GM18861 (cell line): Measurements from ENCODE around the gene AIG1.
A peak's percentile ranks its signal among the peaks of the same experiment; 100 is the strongest.

Source experiments
- ATAC-seq: cut with Tn5 transposase; IDR thresholded peaks from one replicate; pipeline ENCODE4 v1.9.1; 2021; ENCODE audit not compliant: unreplicated experiment

AIG1 gene

GRCh38 chr6:143261899-143262436 is 201.3 kb downstream of the AIG1 start:
- no peak for ATAC-seq

- ATAC-seq, result peak; percentile 91
Measured at GRCh38 chr6:143262859-143263258, 202.2 kb downstream of the AIG1 start.

- no peak for ATAC-seq
Measured at GRCh38 chr6:143264379-143264778, 203.7 kb downstream of the AIG1 start.

- no peak for ATAC-seq
Measured at GRCh38 chr6:143264986-143265764, 204.5 kb downstream of the AIG1 start.

GRCh38 chr6:143267760-143268159 is 207.1 kb downstream of the AIG1 start:
- ATAC-seq, result no peak

- ATAC-seq, result no peak
Measured at GRCh38 chr6:143268439-143268838, 207.8 kb downstream of the AIG1 start.

- ATAC-seq, result no peak
Measured at GRCh38 chr6:143270026-143270425, 209.3 kb downstream of the AIG1 start.

GRCh38 chr6:143271024-143271423 is 210.3 kb downstream of the AIG1 start:
- ATAC-seq, result no peak

GRCh38 chr6:143276436-143276835 is 215.7 kb downstream of the AIG1 start:
- ATAC-seq, result peak; percentile 98

- ATAC-seq, result no peak
Measured at GRCh38 chr6:143279385-143279784, 218.7 kb downstream of the AIG1 start.

- ATAC-seq, result no peak
Measured at GRCh38 chr6:143283887-143284645, 223.4 kb downstream of the AIG1 start.

- no peak for ATAC-seq
Measured at GRCh38 chr6:143286251-143286795, 225.6 kb downstream of the AIG1 start.

GRCh38 chr6:143288923-143289322 is 228.2 kb downstream of the AIG1 start:
- no peak for ATAC-seq

- no peak for ATAC-seq
Measured at GRCh38 chr6:143290206-143290605, 229.5 kb downstream of the AIG1 start.

- ATAC-seq, result no peak
Measured at GRCh38 chr6:143293523-143293922, 232.8 kb downstream of the AIG1 start.

- ATAC-seq, result no peak
Measured at GRCh38 chr6:143294265-143294860, 233.7 kb downstream of the AIG1 start.

- ATAC-seq, result no peak
Measured at GRCh38 chr6:143295932-143296331, 235.2 kb downstream of the AIG1 start.

GRCh38 chr6:143298071-143298470 is 237.4 kb downstream of the AIG1 start:
- ATAC-seq, result no peak

GRCh38 chr6:143299253-143300166 is 238.8 kb downstream of the AIG1 start:
- ATAC-seq, result no peak

- no peak for ATAC-seq
Measured at GRCh38 chr6:143301188-143301587, 240.5 kb downstream of the AIG1 start.
